ENCODE data around the gene AFAP1. TPM values are rescaled to one million over a fixed set of nuclear protein-coding genes. Genes with fewer than 3 reads are reported as not detected.
A peak's percentile ranks its signal among the peaks of the same experiment; 100 is the strongest.

AFAP1 gene
- polyA plus RNA-seq, 3 donors, result not detected

DNA sequence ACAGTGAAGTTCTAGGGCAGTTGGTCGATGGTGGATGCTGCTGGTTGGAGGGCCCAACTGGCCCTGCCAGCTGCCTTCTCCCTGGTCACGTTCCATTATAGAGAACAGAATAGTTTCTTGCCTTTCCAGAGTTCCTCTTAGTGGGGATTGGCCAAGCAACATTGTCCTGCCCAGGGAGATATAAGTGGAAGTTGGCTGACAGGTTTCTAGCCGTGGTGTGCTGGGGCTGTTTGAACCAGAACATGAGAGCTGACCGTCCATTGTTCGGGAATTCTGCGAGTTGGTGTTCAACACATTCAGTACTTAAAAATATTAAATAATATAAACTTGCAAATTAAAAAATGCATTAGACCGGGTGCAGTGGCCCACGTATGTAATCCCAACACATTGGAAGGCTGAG lies 3.5 kb upstream of the AFAP1 start:
- no peak overlapping the region for H3K4me2 ChIP-seq (replicated peaks; ENCODE audit: extremely low read depth, low read length, poor library complexity, severe bottlenecking)
- peaks cover 12 to 30% of the 10 kb centered on the region in 2 donors for H3K27me3 ChIP-seq (ENCODE audit: control insufficient read depth in 2 of 2, insufficient read depth in 2 of 2, low read length in 2 of 2)
- TF ChIP-seq, protein P1, sequence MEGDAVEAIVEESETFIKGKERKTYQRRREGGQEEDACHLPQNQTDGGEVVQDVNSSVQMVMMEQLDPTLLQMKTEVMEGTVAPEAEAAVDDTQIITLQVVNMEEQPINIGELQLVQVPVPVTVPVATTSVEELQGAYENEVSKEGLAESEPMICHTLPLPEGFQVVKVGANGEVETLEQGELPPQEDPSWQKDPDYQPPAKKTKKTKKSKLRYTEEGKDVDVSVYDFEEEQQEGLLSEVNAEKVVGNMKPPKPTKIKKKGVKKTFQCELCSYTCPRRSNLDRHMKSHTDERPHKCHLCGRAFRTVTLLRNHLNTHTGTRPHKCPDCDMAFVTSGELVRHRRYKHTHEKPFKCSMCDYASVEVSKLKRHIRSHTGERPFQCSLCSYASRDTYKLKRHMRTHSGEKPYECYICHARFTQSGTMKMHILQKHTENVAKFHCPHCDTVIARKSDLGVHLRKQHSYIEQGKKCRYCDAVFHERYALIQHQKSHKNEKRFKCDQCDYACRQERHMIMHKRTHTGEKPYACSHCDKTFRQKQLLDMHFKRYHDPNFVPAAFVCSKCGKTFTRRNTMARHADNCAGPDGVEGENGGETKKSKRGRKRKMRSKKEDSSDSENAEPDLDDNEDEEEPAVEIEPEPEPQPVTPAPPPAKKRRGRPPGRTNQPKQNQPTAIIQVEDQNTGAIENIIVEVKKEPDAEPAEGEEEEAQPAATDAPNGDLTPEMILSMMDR (IDR thresholded peaks at IDR 0.05), result no peak
- no peak overlapping the region for H3K4me3 ChIP-seq (replicated peaks in 1 of 3; ENCODE audit: low read depth in 2 of 3, low read length in 3 of 3)
- H3K9ac ChIP-seq (ENCODE audit: insufficient read depth, low read length, poor library complexity, severe bottlenecking), result no peak overlapping the region
- 78% methylated on average over 4 of the region's 8 CpGs for WGBS (ENCODE audit: insufficient coverage)
- Mint-ChIP-seq H3K4me1 (peaks cover 7% of the 10 kb centered on the region), H3K9me3 (peaks cover 0 to 14% (median 10%) of the 10 kb centered on the region in 7 donors), H3K27me3 (ENCODE audit: low read depth in 3 of 3) (peaks cover 34 to 39% (median 36%) of the 10 kb centered on the region in 3 donors), H3K36me3 (no peaks in the 10 kb centered on the region), H3K4me3 (no peak overlapping the region), H3K27ac (peak overlapping the region in 1 of 7 donors; percentile 57)
- intact Hi-C loops (cut with micrococcal nuclease), result no loop called here
- peaks cover 0 to 7% of the 10 kb centered on the region in 2 donors for H3K9me3 ChIP-seq (replicated peaks in 1 of 2; ENCODE audit: control insufficient read depth in 1 of 2, insufficient read depth in 1 of 2, low read length in 2 of 2)
- H3K79me2 ChIP-seq (ENCODE audit: insufficient read depth, low read length), result no peaks in the 10 kb centered on the region
- no peaks in the 10 kb centered on the region for H4K20me1 ChIP-seq (ENCODE audit: insufficient read depth, low read length)
- H3K4me1 ChIP-seq (ENCODE audit: control insufficient read depth in 1 of 2, insufficient read depth in 2 of 2, low read length in 2 of 2), result peaks cover 8 to 11% of the 10 kb centered on the region in 2 donors
- H2AFZ ChIP-seq (ENCODE audit: insufficient read depth, low read depth, low read length, poor library complexity, severe bottlenecking), result no peak overlapping the region
- H3K27ac ChIP-seq (ENCODE audit: low read depth in 1 of 2, low read length in 2 of 2), result no peak overlapping the region
- no peaks in the 10 kb centered on the region for H3K36me3 ChIP-seq (replicated peaks in 1 of 2; ENCODE audit: control insufficient read depth in 1 of 2, insufficient read depth in 2 of 2, low read length in 2 of 2)
- no peak for DNase-seq

DNA sequence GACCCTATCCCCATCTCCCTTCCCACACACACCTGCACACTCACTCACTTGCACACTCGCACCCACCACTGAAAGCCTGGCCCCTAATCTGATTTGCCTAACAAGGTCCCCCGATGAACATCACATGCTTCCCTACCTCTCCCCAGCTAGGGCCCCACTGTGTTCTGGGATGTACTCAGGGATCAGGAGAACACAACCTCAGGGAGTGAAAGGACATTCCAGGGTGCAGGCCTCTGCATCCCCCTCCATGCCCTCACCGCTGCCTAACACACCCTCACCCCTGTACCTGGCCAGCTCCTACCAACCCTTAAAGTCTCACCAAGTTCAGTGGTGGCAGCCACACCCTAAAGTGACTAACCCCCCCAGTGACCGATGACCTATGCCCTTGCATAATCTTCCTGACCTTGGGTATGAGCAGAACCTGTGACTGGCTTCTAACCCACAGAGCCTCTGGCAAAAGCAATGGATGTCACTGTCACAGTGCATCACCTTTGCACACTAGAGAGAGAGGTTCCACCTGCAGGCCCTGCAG lies 2.4 kb upstream of the AFAP1 start:
- TF ChIP-seq, protein P1 (IDR thresholded peaks at IDR 0.05), result no peak
- peak overlapping the region in 1 of 2 donors; percentile 4 for H3K4me3 Mint-ChIP-seq
- H3K9ac ChIP-seq (ENCODE audit: insufficient read depth, low read length, poor library complexity, severe bottlenecking), result no peak overlapping the region
- no peak overlapping the region for H3K4me2 ChIP-seq (replicated peaks; ENCODE audit: extremely low read depth, low read length, poor library complexity, severe bottlenecking)
- DNase-seq, result peak in 1 of 3 donors; percentile 16
- H3K27ac Mint-ChIP-seq, result no peak overlapping the region
- H3K27ac ChIP-seq (ENCODE audit: low read depth in 1 of 2, low read length in 2 of 2), result no peak overlapping the region
- 90% methylated on average over 2 of the region's 4 CpGs for WGBS (ENCODE audit: insufficient coverage)
- H3K36me3 Mint-ChIP-seq, result no peaks in the 10 kb centered on the region
- H4K20me1 ChIP-seq (ENCODE audit: insufficient read depth, low read length), result no peaks in the 10 kb centered on the region
- H3K9me3 Mint-ChIP-seq, result peaks cover 0 to 20% (median 17%) of the 10 kb centered on the region in 7 donors
- H3K4me1 ChIP-seq (ENCODE audit: control insufficient read depth in 1 of 2, insufficient read depth in 2 of 2, low read length in 2 of 2), result peaks cover 8 to 22% of the 10 kb centered on the region in 2 donors
- peaks cover 4 to 12% of the 10 kb centered on the region in 2 donors for H3K9me3 ChIP-seq (replicated peaks in 1 of 2; ENCODE audit: control insufficient read depth in 1 of 2, insufficient read depth in 1 of 2, low read length in 2 of 2)
- peaks cover 18% of the 10 kb centered on the region for H3K4me1 Mint-ChIP-seq
- H3K36me3 ChIP-seq (replicated peaks in 1 of 2; ENCODE audit: control insufficient read depth in 1 of 2, insufficient read depth in 2 of 2, low read length in 2 of 2), result no peaks in the 10 kb centered on the region
- no peak overlapping the region for H2AFZ ChIP-seq (ENCODE audit: insufficient read depth, low read depth, low read length, poor library complexity, severe bottlenecking)
- peaks cover 20 to 37% of the 10 kb centered on the region in 2 donors for H3K27me3 ChIP-seq (ENCODE audit: control insufficient read depth in 2 of 2, insufficient read depth in 2 of 2, low read length in 2 of 2)
- peaks cover 41 to 51% (median 45%) of the 10 kb centered on the region in 3 donors for H3K27me3 Mint-ChIP-seq (ENCODE audit: low read depth in 3 of 3)
- intact Hi-C loops (cut with micrococcal nuclease), result no loop called here
- H3K79me2 ChIP-seq (ENCODE audit: insufficient read depth, low read length), result no peaks in the 10 kb centered on the region
- H3K4me3 ChIP-seq (replicated peaks in 1 of 3; ENCODE audit: low read depth in 2 of 3, low read length in 3 of 3), result no peak overlapping the region
